H9 (cell line): ENCODE results near the gene ACAT1. TPM values are rescaled to one million over a fixed set of nuclear protein-coding genes. Genes with fewer than 3 reads are reported as not detected.

Experiments used
- DNase-seq: peaks from one replicate; pipeline ENCODE4 v3.0.0-alpha.2; 2017
- H2AFZ ChIP-seq: one replicate; pipeline ENCODE4 v1.6.1; 2013; ENCODE audit warnings: mild to moderate bottlenecking, low read length, control low read depth, moderate library complexity
- H2AK5ac ChIP-seq: 2 replicates; pipeline ENCODE4 v1.6.1; 2013; ENCODE audit warnings: low read length, control low read depth, mixed read lengths; ENCODE audit not compliant: insufficient read length
- H2BK120ac ChIP-seq: one replicate; pipeline ENCODE4 v1.6.1; 2013; ENCODE audit warnings: low read depth, mild to moderate bottlenecking, low read length, control low read depth, inconsistent platforms; ENCODE audit not compliant: poor library complexity, severe bottlenecking
- H2BK12ac ChIP-seq: 2 replicates; pipeline ENCODE4 v1.6.1; 2013; ENCODE audit warnings: low read length, control low read depth, mixed read lengths, low read depth; ENCODE audit not compliant: insufficient read length
- H2BK15ac ChIP-seq: 2 replicates; pipeline ENCODE4 v1.6.1; 2013; ENCODE audit warnings: low read depth, low read length, control low read depth
- H2BK20ac ChIP-seq: one replicate; pipeline ENCODE4 v1.6.1; 2013; ENCODE audit warnings: low read depth, mild to moderate bottlenecking, low read length, control low read depth, inconsistent platforms; ENCODE audit not compliant: poor library complexity, severe bottlenecking
- H2BK5ac ChIP-seq: 2 replicates; pipeline ENCODE4 v1.6.1; 2013; ENCODE audit warnings: low read length, control low read depth, mixed read lengths; ENCODE audit not compliant: insufficient read length
- H3K14ac ChIP-seq: 2 replicates; pipeline ENCODE4 v1.6.1; 2013; ENCODE audit warnings: low read length, control low read depth; ENCODE audit not compliant: insufficient read depth
- H3K18ac ChIP-seq: 2 replicates; pipeline ENCODE4 v1.6.1; 2013; ENCODE audit warnings: low read depth, mild to moderate bottlenecking, mixed read lengths, low read length, control low read depth; ENCODE audit not compliant: insufficient read length
- H3K23ac ChIP-seq: 2 replicates; pipeline ENCODE4 v1.6.1; 2013; ENCODE audit warnings: low read length, control low read depth, mixed read lengths, low read depth; ENCODE audit not compliant: insufficient read length
- H3K23me2 ChIP-seq: 2 replicates; pipeline ENCODE4 v1.6.1; 2013; ENCODE audit warnings: low read depth, mild to moderate bottlenecking, mixed read lengths, low read length, control low read depth; ENCODE audit not compliant: insufficient read length, poor library complexity, severe bottlenecking
- H3K27ac ChIP-seq: 2 replicates; pipeline ENCODE4 v1.5.1; 2013; ENCODE audit warnings: low read length, control low read depth, mixed read lengths, low read depth; ENCODE audit not compliant: insufficient read length
- H3K27me3 ChIP-seq: 2 replicates; pipeline ENCODE4 v1.6.1; 2013; ENCODE audit warnings: low read length, control low read depth, inconsistent platforms; ENCODE audit not compliant: insufficient read depth
- H3K4ac ChIP-seq: 2 replicates; pipeline ENCODE4 v1.6.1; 2013; ENCODE audit warnings: low read depth, mild to moderate bottlenecking, control low read depth, inconsistent platforms, low read length, moderate library complexity
- H3K4me1 ChIP-seq: 2 replicates; pipeline ENCODE4 v1.6.1; 2013; ENCODE audit warnings: low read length, control low read depth, inconsistent platforms; ENCODE audit not compliant: insufficient read depth
- H3K4me2 ChIP-seq: 2 replicates; pipeline ENCODE4 v1.6.1; 2013; ENCODE audit warnings: low read length, control low read depth, mixed read lengths; ENCODE audit not compliant: insufficient read length, insufficient read depth
- H3K56ac ChIP-seq: 2 replicates; pipeline ENCODE4 v1.6.1; 2013; ENCODE audit warnings: low read depth, mild to moderate bottlenecking, mixed read lengths, low read length, control low read depth; ENCODE audit not compliant: insufficient read length
- H3K79me1 ChIP-seq: 2 replicates; pipeline ENCODE4 v1.6.1; 2013; ENCODE audit warnings: low read depth, mild to moderate bottlenecking, moderate library complexity, low read length, control low read depth, inconsistent platforms; ENCODE audit not compliant: insufficient read depth, poor library complexity, severe bottlenecking
- H3K79me2 ChIP-seq: 2 replicates; pipeline ENCODE4 v1.6.1; 2013; ENCODE audit warnings: low read length, control low read depth, inconsistent platforms; ENCODE audit not compliant: insufficient read depth
- H3K9ac ChIP-seq: 2 replicates; pipeline ENCODE4 v1.6.1; 2013; ENCODE audit warnings: low read length, control low read depth, mixed read lengths; ENCODE audit not compliant: insufficient read length; ENCODE audit errors: extremely low read depth
- H3K9me3 ChIP-seq: one replicate; pipeline ENCODE4 v1.6.1; 2013; ENCODE audit warnings: low read depth, low read length, inconsistent platforms; ENCODE audit not compliant: control insufficient read depth
- H3T11ph ChIP-seq: one replicate; pipeline ENCODE4 v1.6.1; 2013; ENCODE audit warnings: mild to moderate bottlenecking, low read length, control low read depth, inconsistent platforms
- H4K20me1 ChIP-seq: one replicate; pipeline ENCODE4 v1.6.1; 2013; ENCODE audit not compliant: control insufficient read depth, insufficient read length, insufficient read depth
- H4K5ac ChIP-seq: 2 replicates; pipeline ENCODE4 v1.6.1; 2013; ENCODE audit warnings: low read depth, mild to moderate bottlenecking, mixed read lengths, low read length, control low read depth; ENCODE audit not compliant: insufficient read length
- H4K8ac ChIP-seq: replicated peaks from 2 replicates; pipeline ENCODE4 v1.6.1; 2013; ENCODE audit warnings: low read length, control low read depth, mixed read lengths, low read depth; ENCODE audit not compliant: insufficient read length
- H4K91ac ChIP-seq: 2 replicates; pipeline ENCODE4 v1.6.1; 2013; ENCODE audit warnings: low read depth, mild to moderate bottlenecking, moderate library complexity, mixed read lengths, low read length, control low read depth; ENCODE audit not compliant: insufficient read length
- H3K27ac Mint-ChIP-seq, 3 experiments: 2 replicates in 2 of 3; 3 replicates in 1 of 3; pipeline ENCODE4 v1.8.0; 2020 to 2021; ENCODE audit warnings: mixed read lengths in 3 of 3, mild to moderate bottlenecking in 1 of 3, moderate library complexity in 1 of 3
- H3K27me3 Mint-ChIP-seq: 2 replicates; pipeline ENCODE4 v1.8.0; 2021; ENCODE audit warnings: low read depth, mild to moderate bottlenecking, moderate library complexity, mixed read lengths
- H3K36me3 Mint-ChIP-seq, 3 experiments: 2 replicates in 2 of 3; 3 replicates in 1 of 3; pipeline ENCODE4 v1.8.0; 2020 to 2021; ENCODE audit warnings: low read depth in 3 of 3, mixed read lengths in 3 of 3; ENCODE audit not compliant: insufficient read depth in 1 of 3
- H3K4me1 Mint-ChIP-seq, 2 experiments: 2 replicates each; pipeline ENCODE4 v1.8.0; 2020; ENCODE audit warnings: mixed read lengths in 2 of 2
- H3K4me3 Mint-ChIP-seq, 2 experiments: 2 replicates in 1 of 2; 3 replicates in 1 of 2; pipeline ENCODE4 v1.8.0; 2020 to 2021; ENCODE audit warnings: mild to moderate bottlenecking in 2 of 2, mixed read lengths in 2 of 2, moderate library complexity in 1 of 2
- H3K9me3 Mint-ChIP-seq, 2 experiments: 2 replicates in 1 of 2; 3 replicates in 1 of 2; pipeline ENCODE4 v1.8.0; 2020; ENCODE audit warnings: mild to moderate bottlenecking in 2 of 2, mixed read lengths in 2 of 2, moderate library complexity in 1 of 2
- WGBS: extraction: QIAGEN DNeasy Blood & Tissue Kit; methylation state at CpG from one replicate; pipeline ENCODE4 v1.1.7; 2013; ENCODE audit warnings: missing lambda C conversion rate, low lambda C conversion rate, mixed read lengths; ENCODE audit not compliant: insufficient read length; ENCODE audit errors: extremely low coverage; 5-methylcytosine and 5-hydroxymethylcytosine counted together
- total RNA-seq: library from RNA; stranded (reverse); gene quantifications from 2 replicates; pipeline ENCODE4 v1.2.1, GENCODE V29; 2021
- TF ChIP-seq, protein P1 (sequence below): fragments of 200-600 bp; sonication (generic); conservative IDR thresholded peaks from 3 replicates; pipeline ENCODE4 v1.8.0; 2021; ENCODE audit warnings: antibody characterized with exemption, mild to moderate bottlenecking

The ACAT1 gene
- total RNA-seq, 1 experiment from 2014 or later: 39.1 TPM

DNA sequence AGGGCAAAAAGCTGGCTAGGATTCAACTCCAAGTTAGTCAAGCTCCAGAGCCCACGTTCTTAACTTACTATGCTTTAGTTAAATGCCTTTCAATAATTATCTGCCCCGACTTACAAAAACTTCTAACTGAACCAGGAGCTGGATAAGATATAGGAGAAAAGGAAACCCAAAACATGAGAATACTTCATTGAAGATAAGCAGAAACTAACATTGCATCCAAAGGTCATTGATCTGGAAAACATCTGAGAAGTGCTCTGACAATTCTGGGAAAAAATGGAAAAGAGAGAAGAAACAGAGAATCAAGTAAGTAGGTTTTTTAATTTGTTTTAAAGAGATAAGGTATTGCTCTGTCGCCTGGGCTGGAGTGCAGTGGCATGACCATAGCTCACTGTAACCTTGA lies 27.2 kb downstream of the ACAT1 start:
- H3K79me2 ChIP-seq: no peaks in the 10 kb centered on the region
- DNase-seq: no peak
- no CpG with 5 or more reads among the region's 3 CpGs for WGBS

More for the DNA sequence above, 27.2 kb downstream of the ACAT1 start:
- Histone ChIP-seq H3K23me2 (no peaks in the 10 kb centered on the region), H2BK20ac (no peak overlapping the region), H3K4me2 (no peak overlapping the region), H3T11ph (no peak overlapping the region), H2BK120ac (no peak overlapping the region), H4K91ac (no peak overlapping the region), H4K8ac (no peak overlapping the region), H3K18ac (no peak overlapping the region), H3K23ac (no peak overlapping the region), H3K4ac (no peak overlapping the region), H2AK5ac (no peak overlapping the region), H3K79me1 (no peaks in the 10 kb centered on the region), H3K27ac (no peak overlapping the region), H3K9ac (no peak overlapping the region), H2BK15ac (no peak overlapping the region), H3K4me1 (no peaks in the 10 kb centered on the region), H3K27me3 (no peaks in the 10 kb centered on the region), H3K9me3 (no peaks in the 10 kb centered on the region), H3K56ac (no peak overlapping the region), H4K20me1 (no peaks in the 10 kb centered on the region), H2BK5ac (no peak overlapping the region), H3K14ac (no peak overlapping the region), H2AFZ (no peak overlapping the region), H2BK12ac (no peak overlapping the region), H4K5ac (no peak overlapping the region)
- TF ChIP-seq, protein P1, sequence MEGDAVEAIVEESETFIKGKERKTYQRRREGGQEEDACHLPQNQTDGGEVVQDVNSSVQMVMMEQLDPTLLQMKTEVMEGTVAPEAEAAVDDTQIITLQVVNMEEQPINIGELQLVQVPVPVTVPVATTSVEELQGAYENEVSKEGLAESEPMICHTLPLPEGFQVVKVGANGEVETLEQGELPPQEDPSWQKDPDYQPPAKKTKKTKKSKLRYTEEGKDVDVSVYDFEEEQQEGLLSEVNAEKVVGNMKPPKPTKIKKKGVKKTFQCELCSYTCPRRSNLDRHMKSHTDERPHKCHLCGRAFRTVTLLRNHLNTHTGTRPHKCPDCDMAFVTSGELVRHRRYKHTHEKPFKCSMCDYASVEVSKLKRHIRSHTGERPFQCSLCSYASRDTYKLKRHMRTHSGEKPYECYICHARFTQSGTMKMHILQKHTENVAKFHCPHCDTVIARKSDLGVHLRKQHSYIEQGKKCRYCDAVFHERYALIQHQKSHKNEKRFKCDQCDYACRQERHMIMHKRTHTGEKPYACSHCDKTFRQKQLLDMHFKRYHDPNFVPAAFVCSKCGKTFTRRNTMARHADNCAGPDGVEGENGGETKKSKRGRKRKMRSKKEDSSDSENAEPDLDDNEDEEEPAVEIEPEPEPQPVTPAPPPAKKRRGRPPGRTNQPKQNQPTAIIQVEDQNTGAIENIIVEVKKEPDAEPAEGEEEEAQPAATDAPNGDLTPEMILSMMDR: no peak
- no peaks in the 10 kb centered on the region for H3K27me3 Mint-ChIP-seq
- H3K9me3 Mint-ChIP-seq: no peaks in the 10 kb centered on the region
- no peak overlapping the region for H3K4me3 Mint-ChIP-seq
- no peaks in the 10 kb centered on the region for H3K4me1 Mint-ChIP-seq
- H3K27ac Mint-ChIP-seq: no peak overlapping the region
- H3K36me3 Mint-ChIP-seq: peaks cover 25 to 82% (median 73%) of the 10 kb centered on the region in 3 experiments; a peak in 6 of 7 replicates
